Lung (tissue), 12 donors: ENCODE measurements around the gene BBOX1. TPM values are rescaled to one million over a fixed set of nuclear protein-coding genes. Genes with fewer than 3 reads are reported as not detected.

Experiments
- ATAC-seq: fragments of 200-7000 bp; cut with Tn5 transposase; one replicate; pipeline ENCODE4 v1.9.1; 2020; ENCODE audit warnings: moderate number of reproducible peaks; ENCODE audit not compliant: insufficient read depth, low FRiP score
- DNase-seq, 3 donors: peaks; one replicate each; pipeline ENCODE4 v3.0.0-alpha.2; 2013 to 2017
- H3K27ac ChIP-seq, 2 donors: one replicate each; pipeline ENCODE4 v1.5.1; 2013; ENCODE audit warnings: mild to moderate bottlenecking in 2 of 2, moderate library complexity in 2 of 2, control low read depth in 1 of 2, inconsistent platforms in 1 of 2, low read depth in 1 of 2, low read length in 1 of 2
- H3K27me3 ChIP-seq, 3 donors: one replicate each; pipeline ENCODE4 v1.5.1; 2013; ENCODE audit warnings: low read length in 2 of 3; ENCODE audit not compliant: control insufficient read depth in 3 of 3, insufficient read depth in 3 of 3
- H3K36me3 ChIP-seq, 4 donors: one replicate each; pipeline ENCODE4 v1.5.1; 2013; ENCODE audit warnings: low read length in 4 of 4, mild to moderate bottlenecking in 1 of 4, moderate library complexity in 1 of 4; ENCODE audit not compliant: control insufficient read depth in 4 of 4, insufficient read depth in 4 of 4
- H3K4me1 ChIP-seq, 5 donors: one replicate each; pipeline ENCODE4 v1.5.1; 2013; ENCODE audit warnings: low read length in 5 of 5, mild to moderate bottlenecking in 2 of 5, moderate library complexity in 1 of 5; ENCODE audit not compliant: control insufficient read depth in 5 of 5, insufficient read depth in 5 of 5
- H3K4me3 ChIP-seq: one replicate; pipeline ENCODE4 v1.5.1; 2013; ENCODE audit warnings: mild to moderate bottlenecking, control low read depth, moderate library complexity
- H3K9ac ChIP-seq, 2 donors: one replicate each; pipeline ENCODE4 v1.5.1; 2013; ENCODE audit warnings: low read length in 2 of 2, control low read depth in 1 of 2; ENCODE audit not compliant: insufficient read depth in 1 of 2
- H3K9me3 ChIP-seq, 4 donors: one replicate each; pipeline ENCODE4 v1.5.1; 2013; ENCODE audit warnings: low read length in 3 of 4, mild to moderate bottlenecking in 1 of 4, moderate library complexity in 1 of 4; ENCODE audit not compliant: control insufficient read depth in 4 of 4, insufficient read depth in 3 of 4
- CTCF ChIP-seq: IDR thresholded peaks from 2 replicates; pipeline ENCODE4 v1.5.1; 2012; ENCODE audit warnings: mild to moderate bottlenecking; ENCODE audit errors: control extremely low read depth, extremely low read depth
- WGBS, 2 donors: extraction: QIAGEN DNeasy Blood & Tissue Kit; methylation state at CpG; one replicate each; pipeline ENCODE4 v1.1.7; 2013; 5-methylcytosine and 5-hydroxymethylcytosine counted together
- polyA plus RNA-seq, 2 donors: library from polyadenylated mRNA; stranded (reverse); fragments of 200-250 nt; gene quantifications; one replicate each; pipeline ENCODE4 v1.2.1, GENCODE V29; 2013
- total RNA-seq, 2 donors: library from RNA; depleted of rRNA in 1 of 2; stranded (reverse); fragments of >200 nt in 1 of 2; gene quantifications; one replicate each; pipeline ENCODE4 v1.2.1, GENCODE V29; 2014 to 2021
- donor health status: control.
- donor health status: control.
- donor health status: Bipolar disorder and iron deficiency.
- donor health status: healthy.
- donor health status: DM: yes; HTN: yes; CAD: no.

The BBOX1 gene
- total and polyA plus RNA-seq, 4 donors = 0.08 to 1.9 (median 0.69) TPM

DNA sequence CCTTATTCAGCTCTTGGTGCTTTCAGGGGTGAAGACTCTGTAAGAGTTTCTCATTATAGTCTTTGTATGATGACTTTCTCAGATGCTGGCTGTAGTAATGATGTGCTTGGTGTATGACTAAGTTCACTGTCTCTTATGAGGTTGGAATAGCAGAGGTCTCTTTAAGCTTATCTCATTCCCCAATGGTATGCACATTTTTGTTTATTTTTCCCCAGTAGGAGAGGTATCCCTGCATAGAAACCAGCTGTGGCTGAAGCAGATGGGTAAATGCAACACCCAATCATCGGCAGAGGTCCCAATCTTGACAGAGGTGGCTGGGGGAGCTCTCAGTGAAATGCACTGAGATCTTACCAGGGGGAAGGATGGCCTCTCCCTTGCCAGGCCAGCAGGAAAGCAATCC lies 34.6 kb downstream of the BBOX1 start:
- H3K9me3 ChIP-seq = peaks cover 0 to 2% (median 0%) of the 10 kb centered on the region in 4 donors
- ATAC-seq (no peak), DNase-seq (peak; percentile 58 to 90 (median 81))
- TF ChIP-seq CTCF = no peak
- no peak overlapping the region for H3K9ac ChIP-seq
- H3K4me3 ChIP-seq = no peak overlapping the region
- H3K4me1 ChIP-seq = peaks cover 0 to 20% (median 0%) of the 10 kb centered on the region in 5 donors
- 28 to 43% methylated on average over 1 of the region's 1 CpG for WGBS, 2 donors
- no peaks in the 10 kb centered on the region for H3K36me3 ChIP-seq
- no peak overlapping the region for H3K27ac ChIP-seq
- H3K27me3 ChIP-seq = no peaks in the 10 kb centered on the region

GRCh38 chr11:27075655-27076054 lies 35.0 kb downstream of the BBOX1 start:
- ATAC-seq = no peak
- Histone ChIP-seq H3K4me3 (no peak overlapping the region), H3K9ac (no peak overlapping the region), H3K27ac (no peak overlapping the region), H3K4me1 (peaks cover 0 to 20% (median 0%) of the 10 kb centered on the region in 5 donors), H3K9me3 (peaks cover 0 to 2% (median 0%) of the 10 kb centered on the region in 4 donors), H3K27me3 (no peaks in the 10 kb centered on the region), H3K36me3 (no peaks in the 10 kb centered on the region)
- TF ChIP-seq CTCF = no peak
- 52 to 78% methylated on average over 1 of the region's 1 CpG for WGBS, 2 donors
- no peak for DNase-seq

- no peak for ATAC-seq
- WGBS, 2 donors = 76 to 90% methylated on average over 2 of the region's 2 CpGs
Measured at GRCh38 chr11:27076121-27076589, 35.5 kb downstream of the BBOX1 start.

More at GRCh38 chr11:27076121-27076589, 35.5 kb downstream of the BBOX1 start:
- Histone ChIP-seq H3K36me3 (no peaks in the 10 kb centered on the region), H3K9me3 (peaks cover 0 to 2% (median 0%) of the 10 kb centered on the region in 4 donors), H3K27me3 (no peaks in the 10 kb centered on the region), H3K9ac (no peak overlapping the region), H3K4me3 (no peak overlapping the region), H3K4me1 (peaks cover 0 to 20% (median 0%) of the 10 kb centered on the region in 5 donors), H3K27ac (no peak overlapping the region)
- no peak for DNase-seq
- TF ChIP-seq CTCF = no peak
